ENCODE data around the gene PCDHGB5. TPM values are rescaled to one million over a fixed set of nuclear protein-coding genes. Genes with fewer than 3 reads are reported as not detected.

PCDHGB5 gene
- total RNA-seq, 1 donor from 2014 or later = 19.6 TPM

DNA sequence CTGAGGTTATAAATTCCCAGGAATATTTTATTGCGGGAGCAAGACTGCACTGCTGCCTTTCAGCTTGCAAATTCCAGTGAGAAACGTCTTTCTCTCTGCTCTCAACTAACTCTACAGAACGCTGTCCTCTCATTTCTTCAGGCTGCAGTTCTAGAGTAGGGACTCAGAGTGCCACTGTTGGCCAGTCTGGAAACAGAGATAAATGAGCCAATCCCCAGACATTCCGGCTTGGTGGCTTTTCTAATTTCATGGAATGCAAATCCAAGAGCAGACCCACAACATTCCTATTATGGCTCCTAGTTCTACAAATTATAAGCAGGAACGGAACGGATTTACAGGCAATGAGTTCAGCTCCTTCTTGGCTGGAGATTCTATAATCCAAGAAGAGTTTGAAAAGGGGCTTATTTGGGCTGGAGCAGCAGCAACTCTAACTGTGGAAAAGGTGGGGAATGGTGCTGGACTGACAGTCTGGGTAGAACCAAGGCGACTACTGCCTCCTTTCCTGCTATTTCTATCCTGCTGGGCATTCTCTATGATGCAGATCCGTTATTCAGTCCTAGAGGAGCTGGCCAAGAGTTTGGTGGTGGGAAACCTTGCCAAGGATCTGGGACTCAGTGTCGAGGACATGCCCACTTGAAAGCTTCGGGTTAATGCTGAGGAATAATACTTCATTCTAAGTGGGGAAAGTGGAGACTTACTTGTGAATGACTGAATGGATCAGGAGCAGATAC lies 41.8 kb downstream of the PCDHGB5 start:
- no peak overlapping the region for H3K27ac ChIP-seq
- TF ChIP-seq, protein P1, sequence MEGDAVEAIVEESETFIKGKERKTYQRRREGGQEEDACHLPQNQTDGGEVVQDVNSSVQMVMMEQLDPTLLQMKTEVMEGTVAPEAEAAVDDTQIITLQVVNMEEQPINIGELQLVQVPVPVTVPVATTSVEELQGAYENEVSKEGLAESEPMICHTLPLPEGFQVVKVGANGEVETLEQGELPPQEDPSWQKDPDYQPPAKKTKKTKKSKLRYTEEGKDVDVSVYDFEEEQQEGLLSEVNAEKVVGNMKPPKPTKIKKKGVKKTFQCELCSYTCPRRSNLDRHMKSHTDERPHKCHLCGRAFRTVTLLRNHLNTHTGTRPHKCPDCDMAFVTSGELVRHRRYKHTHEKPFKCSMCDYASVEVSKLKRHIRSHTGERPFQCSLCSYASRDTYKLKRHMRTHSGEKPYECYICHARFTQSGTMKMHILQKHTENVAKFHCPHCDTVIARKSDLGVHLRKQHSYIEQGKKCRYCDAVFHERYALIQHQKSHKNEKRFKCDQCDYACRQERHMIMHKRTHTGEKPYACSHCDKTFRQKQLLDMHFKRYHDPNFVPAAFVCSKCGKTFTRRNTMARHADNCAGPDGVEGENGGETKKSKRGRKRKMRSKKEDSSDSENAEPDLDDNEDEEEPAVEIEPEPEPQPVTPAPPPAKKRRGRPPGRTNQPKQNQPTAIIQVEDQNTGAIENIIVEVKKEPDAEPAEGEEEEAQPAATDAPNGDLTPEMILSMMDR (IDR thresholded peaks at IDR 0.05) = no peak
- no peak for DNase-seq (ENCODE audit: low spot score in 2 of 2)
- peaks cover 75 to 97% of the 10 kb centered on the region in 2 donors for H3K9me3 ChIP-seq
- no peaks in the 10 kb centered on the region for H3K27me3 ChIP-seq
- H3K4me3 ChIP-seq = no peak overlapping the region
- H3K36me3 ChIP-seq = peaks cover 0 to 3% of the 10 kb centered on the region in 2 donors
- intact Hi-C loops (cut with DNase I) = no loop called here
- H3K4me1 ChIP-seq = no peaks in the 10 kb centered on the region

DNA sequence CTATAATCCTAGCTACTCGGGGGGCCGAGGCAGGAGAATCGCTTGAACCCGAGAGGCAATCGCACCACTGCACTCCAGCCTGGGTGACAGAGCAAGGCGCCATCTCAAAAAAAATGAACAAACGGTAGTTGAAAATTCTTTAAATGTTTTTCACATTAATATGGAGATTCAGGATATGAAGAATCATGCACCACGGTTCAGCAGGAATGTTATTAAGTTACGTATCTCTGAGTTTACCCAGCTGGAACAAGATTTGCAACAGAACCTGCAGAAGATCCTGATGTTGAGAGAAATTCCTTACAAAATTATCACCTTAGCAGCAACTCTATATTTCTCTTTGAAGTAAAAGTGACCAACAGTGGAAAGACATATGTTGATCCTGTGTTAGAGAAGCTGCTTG lies 42.6 kb downstream of the PCDHGB5 start:
- Histone ChIP-seq H3K4me1 (no peaks in the 10 kb centered on the region), H3K9me3 (peaks cover 75 to 97% of the 10 kb centered on the region in 2 donors), H3K27ac (no peak overlapping the region), H3K4me3 (no peak overlapping the region), H3K27me3 (no peaks in the 10 kb centered on the region), H3K36me3 (peaks cover 0 to 3% of the 10 kb centered on the region in 2 donors)
- DNase-seq (ENCODE audit: low spot score in 2 of 2) = no peak
- TF ChIP-seq, protein P1 (IDR thresholded peaks at IDR 0.05) = no peak
- intact Hi-C loops (cut with DNase I) = no loop called here

DNA sequence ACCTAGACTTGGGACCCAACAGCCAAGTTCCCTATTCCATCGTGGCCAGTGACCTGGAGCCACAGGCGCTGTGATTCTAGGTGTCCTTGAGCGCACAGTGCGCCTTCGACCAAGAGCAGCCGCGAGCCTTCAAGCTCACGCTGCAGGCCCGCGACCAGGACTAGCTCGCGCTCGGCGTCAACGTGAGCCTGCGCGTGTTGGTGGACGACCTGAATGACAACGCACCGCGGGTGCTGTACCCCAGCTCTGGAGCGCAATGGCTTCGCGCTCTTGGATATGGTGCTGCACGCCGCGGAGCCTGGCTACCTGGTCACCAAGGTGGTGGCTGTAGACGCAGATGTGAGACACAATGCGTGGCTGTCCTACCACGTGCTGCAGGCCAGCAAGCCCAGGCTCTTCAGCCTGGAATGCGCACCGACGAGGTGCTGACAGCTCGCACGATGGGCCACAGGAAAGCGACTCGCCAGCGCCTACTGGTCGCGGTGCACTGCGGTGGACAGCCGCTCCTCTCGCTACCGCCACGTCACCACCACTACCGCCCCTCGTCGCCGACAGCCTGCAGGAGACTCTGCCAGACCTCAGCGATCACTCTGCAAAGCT lies 43.9 kb downstream of the PCDHGB5 start:
- Histone ChIP-seq H3K27ac (no peak overlapping the region), H3K27me3 (no peaks in the 10 kb centered on the region), H3K36me3 (peaks cover 0 to 3% of the 10 kb centered on the region in 2 donors), H3K4me1 (no peaks in the 10 kb centered on the region), H3K9me3 (peaks cover 74 to 97% of the 10 kb centered on the region in 2 donors), H3K4me3 (no peak overlapping the region)
- TF ChIP-seq, protein P1 (IDR thresholded peaks at IDR 0.05) = no peak
- no peak for DNase-seq (ENCODE audit: low spot score in 2 of 2)
- intact Hi-C loops (cut with DNase I) = no loop called here

Other genes with a start within 250 kb of the PCDHGB5 start
- gene PCDHB6, start 247.9 kb upstream of the PCDHGB5 start, total RNA-seq = 1.5 TPM
- 7.6 TPM for gene PCDHB7, start 225.3 kb upstream of the PCDHGB5 start, total RNA-seq
- gene PCDHB8, start 220.2 kb upstream of the PCDHGB5 start, total RNA-seq = 0.11 TPM
- 18.3 TPM for gene PCDHB16, start 215.6 kb upstream of the PCDHGB5 start, total RNA-seq
- gene PCDHB9, start 210.8 kb upstream of the PCDHGB5 start, total RNA-seq = 1.9 TPM
- gene PCDHB10, start 205.6 kb upstream of the PCDHGB5 start, total RNA-seq = 0.21 TPM
- 7.1 TPM for gene PCDHB11, start 198.3 kb upstream of the PCDHGB5 start, total RNA-seq
- 19.7 TPM for gene PCDHB12, start 189.2 kb upstream of the PCDHGB5 start, total RNA-seq
- gene PCDHB13, start 184.0 kb upstream of the PCDHGB5 start, total RNA-seq = 6.7 TPM
- 10.6 TPM for gene PCDHB14, start 174.6 kb upstream of the PCDHGB5 start, total RNA-seq
- gene PCDHB15, start 152.6 kb upstream of the PCDHGB5 start, total RNA-seq = 2.9 TPM
- not detected for gene SLC25A2, start 93.9 kb upstream of the PCDHGB5 start, total RNA-seq
- 30.1 TPM for gene TAF7, start 77.2 kb upstream of the PCDHGB5 start, total RNA-seq
- gene PCDHGA1, start 67.4 kb upstream of the PCDHGB5 start, total RNA-seq = not detected
- gene PCDHGA2, start 59.2 kb upstream of the PCDHGB5 start, total RNA-seq = 4.9 TPM
- gene PCDHGA3, start 54.1 kb upstream of the PCDHGB5 start, total RNA-seq = 9.2 TPM
- 1.8 TPM for gene PCDHGB1, start 47.8 kb upstream of the PCDHGB5 start, total RNA-seq
- 4.3 TPM for gene PCDHGA4, start 42.9 kb upstream of the PCDHGB5 start, total RNA-seq
- 12.2 TPM for gene PCDHGB2, start 38.0 kb upstream of the PCDHGB5 start, total RNA-seq
- 4.5 TPM for gene PCDHGA5, start 33.8 kb upstream of the PCDHGB5 start, total RNA-seq
- gene PCDHGB3, start 27.7 kb upstream of the PCDHGB5 start, total RNA-seq = 14.4 TPM
- 2.0 TPM for gene PCDHGA6, start 24.1 kb upstream of the PCDHGB5 start, total RNA-seq
- 4.2 TPM for gene PCDHGA7, start 15.2 kb upstream of the PCDHGB5 start, total RNA-seq
- gene PCDHGB4, start 10.2 kb upstream of the PCDHGB5 start, total RNA-seq = 3.6 TPM
- gene PCDHGA8, start 5.3 kb upstream of the PCDHGB5 start, total RNA-seq = 3.2 TPM
- gene PCDHGA9, start 4.8 kb downstream of the PCDHGB5 start, total RNA-seq = 3.2 TPM
- 3.9 TPM for gene PCDHGB6, start 10.1 kb downstream of the PCDHGB5 start, total RNA-seq
- 4.4 TPM for gene PCDHGA10, start 15.0 kb downstream of the PCDHGB5 start, total RNA-seq
- gene PCDHGB7, start 19.7 kb downstream of the PCDHGB5 start, total RNA-seq = 10.2 TPM
- gene PCDHGA11, start 23.1 kb downstream of the PCDHGB5 start, total RNA-seq = 5.3 TPM
- gene PCDHGA12, start 32.6 kb downstream of the PCDHGB5 start, total RNA-seq = 18.5 TPM
- 51.4 TPM for gene PCDHGC3, start 78.0 kb downstream of the PCDHGB5 start, total RNA-seq
- 59.3 TPM for gene PCDHGC4, start 87.1 kb downstream of the PCDHGB5 start, total RNA-seq
- 0.11 TPM for gene PCDHGC5, start 91.1 kb downstream of the PCDHGB5 start, total RNA-seq
- 65.8 TPM for gene DIAPH1, start 221.1 kb downstream of the PCDHGB5 start, total RNA-seq
- gene HDAC3, start 238.9 kb downstream of the PCDHGB5 start, total RNA-seq = 43.4 TPM
- 1.4 TPM for gene RELL2, start 239.1 kb downstream of the PCDHGB5 start, total RNA-seq